ENCODE results near the gene MYO7A.

DNA sequence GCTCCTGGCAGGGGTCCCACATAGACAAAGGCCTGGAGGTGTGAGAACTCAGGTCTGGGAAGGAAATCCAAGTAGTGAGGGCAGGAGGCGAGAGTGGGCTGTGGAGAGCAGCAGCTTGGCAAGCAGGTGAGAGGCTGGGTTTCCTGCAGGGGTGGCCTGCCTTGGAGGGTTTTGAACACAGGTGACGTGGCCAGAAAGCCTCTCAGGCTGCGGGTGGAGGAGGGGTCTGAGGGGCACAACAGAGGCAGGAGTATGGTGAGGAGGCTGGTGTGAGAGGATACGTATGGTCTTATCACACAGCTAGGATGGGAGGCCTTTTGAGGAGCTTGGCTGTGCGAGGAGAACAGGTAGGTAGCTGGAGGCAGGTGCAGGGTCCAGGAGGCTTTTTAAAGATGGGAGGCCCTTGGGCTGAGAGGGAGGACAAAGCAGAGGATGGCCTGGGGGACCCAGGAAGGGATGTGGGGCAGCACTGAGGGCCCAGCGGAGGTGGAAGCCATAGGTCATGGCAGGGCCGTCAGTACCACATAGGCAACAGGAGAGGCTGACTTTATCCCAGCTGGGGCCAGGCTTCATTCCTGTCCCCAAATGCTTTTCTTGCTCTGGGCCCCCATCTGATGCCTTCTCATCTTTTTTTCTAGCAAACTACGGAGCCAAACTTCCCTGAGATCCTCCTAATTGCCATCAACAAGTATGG, 84.4 kb downstream of the MYO7A start:
- TF ChIP-seq, protein P1, sequence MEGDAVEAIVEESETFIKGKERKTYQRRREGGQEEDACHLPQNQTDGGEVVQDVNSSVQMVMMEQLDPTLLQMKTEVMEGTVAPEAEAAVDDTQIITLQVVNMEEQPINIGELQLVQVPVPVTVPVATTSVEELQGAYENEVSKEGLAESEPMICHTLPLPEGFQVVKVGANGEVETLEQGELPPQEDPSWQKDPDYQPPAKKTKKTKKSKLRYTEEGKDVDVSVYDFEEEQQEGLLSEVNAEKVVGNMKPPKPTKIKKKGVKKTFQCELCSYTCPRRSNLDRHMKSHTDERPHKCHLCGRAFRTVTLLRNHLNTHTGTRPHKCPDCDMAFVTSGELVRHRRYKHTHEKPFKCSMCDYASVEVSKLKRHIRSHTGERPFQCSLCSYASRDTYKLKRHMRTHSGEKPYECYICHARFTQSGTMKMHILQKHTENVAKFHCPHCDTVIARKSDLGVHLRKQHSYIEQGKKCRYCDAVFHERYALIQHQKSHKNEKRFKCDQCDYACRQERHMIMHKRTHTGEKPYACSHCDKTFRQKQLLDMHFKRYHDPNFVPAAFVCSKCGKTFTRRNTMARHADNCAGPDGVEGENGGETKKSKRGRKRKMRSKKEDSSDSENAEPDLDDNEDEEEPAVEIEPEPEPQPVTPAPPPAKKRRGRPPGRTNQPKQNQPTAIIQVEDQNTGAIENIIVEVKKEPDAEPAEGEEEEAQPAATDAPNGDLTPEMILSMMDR (IDR thresholded peaks at IDR 0.05; ENCODE audit: low read depth, low read length, poor library complexity, severe bottlenecking): no peak
- no peak for TF ChIP-seq EZH2phosphoT487 (IDR thresholded peaks at IDR 0.05; ENCODE audit: borderline replicate concordance, low read length)
